NCI-H2107 treated with DMSO at 0.1 percent for 48 hours (cell line): ENCODE data around the gene IFNE.
"Not testable (repeated sequence)": the region's sequence is repeated elsewhere in the genome, so short reads cannot be mapped to it uniquely, and the experiment has no call there.

ENCODE experiments used
- DNase-seq: peaks from one replicate; lab custom pipeline; 2025; ENCODE audit not compliant: unreplicated experiment; lab: John Stamatoyannopoulos, UW

Gene IFNE

GRCh38 chr9:21499912-21500311 is 17.8 kb upstream of the IFNE start:
- DNase-seq, result no peak

- no peak for DNase-seq
Measured at GRCh38 chr9:21491756-21492155, 9.6 kb upstream of the IFNE start.

GRCh38 chr9:21481470-21482056 is 550 bp downstream of the IFNE start:
- no peak for DNase-seq

DNA sequence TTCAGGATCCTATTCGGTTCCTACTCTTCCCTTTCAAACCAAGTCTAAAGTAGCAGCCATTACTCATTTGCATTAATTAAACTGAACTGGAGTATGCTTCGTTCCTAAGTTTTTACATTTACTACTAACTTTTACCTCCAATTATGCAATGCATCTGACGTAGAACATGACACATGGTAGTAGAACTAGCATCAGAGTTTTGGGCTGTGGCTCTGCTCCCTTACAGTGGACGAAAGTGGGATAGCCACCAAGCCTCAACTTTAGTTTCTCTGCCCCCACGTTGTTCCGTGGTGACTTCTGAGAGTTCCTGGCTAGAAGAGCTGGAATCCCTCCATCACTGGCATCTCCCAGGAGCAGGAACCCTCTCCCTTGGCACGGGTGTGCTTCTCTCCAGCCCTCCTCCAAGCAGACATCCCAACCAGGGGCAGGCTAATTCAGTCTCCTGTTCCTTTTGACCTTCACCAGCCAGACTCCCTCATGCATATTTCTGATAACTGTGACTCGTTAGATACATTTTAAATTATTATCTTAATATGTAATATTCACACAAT is 2.9 kb downstream of the IFNE start:
- DNase-seq, result no peak

GRCh38 chr9:21477466-21477865 is 4.6 kb downstream of the IFNE start:
- DNase-seq, result no peak

DNA sequence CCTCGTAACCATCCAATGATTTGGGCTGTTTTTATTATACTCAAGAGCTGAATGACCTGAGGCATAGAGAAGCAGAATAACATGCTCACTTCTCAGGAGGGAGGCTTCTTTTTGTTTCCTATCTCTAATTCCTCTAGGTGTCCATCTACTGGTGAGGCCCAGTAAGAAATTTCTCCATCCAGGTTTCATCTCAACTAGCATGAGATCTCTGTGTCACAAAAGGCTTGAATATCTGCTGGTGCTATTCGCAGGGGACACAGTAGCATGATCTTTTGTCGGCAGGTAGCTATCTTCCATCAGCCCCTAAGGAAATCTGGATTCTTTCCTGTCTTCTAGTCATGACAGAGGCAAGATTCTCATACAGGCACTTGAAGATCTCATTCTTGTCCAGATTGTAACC is 8.9 kb downstream of the IFNE start:
- DNase-seq, result no peak

- DNase-seq, result no peak
Measured at GRCh38 chr9:21470126-21470525, 12.0 kb downstream of the IFNE start.

GRCh38 chr9:21465859-21466518 is 16.1 kb downstream of the IFNE start:
- DNase-seq, result peak; percentile 2

GRCh38 chr9:21465138-21465537 is 17.0 kb downstream of the IFNE start:
- no peak for DNase-seq

- DNase-seq, result no peak
Measured at GRCh38 chr9:21461377-21461776, 20.7 kb downstream of the IFNE start.

DNA sequence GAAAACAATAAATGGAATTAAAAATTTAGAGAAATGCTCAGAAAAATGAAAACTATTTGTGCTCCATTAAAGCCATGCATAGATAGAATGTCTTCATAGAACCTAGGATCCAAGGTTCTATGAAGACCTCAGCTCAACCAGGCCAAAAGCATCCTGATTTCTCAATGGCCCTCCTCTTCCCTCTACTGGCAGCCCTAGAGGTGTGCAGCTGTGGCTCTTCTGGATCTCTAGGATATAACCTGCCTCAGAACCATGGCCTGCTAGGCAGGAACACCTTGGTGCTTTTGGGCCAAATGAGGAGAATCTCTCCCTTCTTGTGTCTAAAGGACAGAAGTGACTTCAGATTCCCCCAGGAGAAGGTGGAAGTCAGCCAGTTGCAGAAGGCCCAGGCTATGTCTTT is 26.8 kb downstream of the IFNE start:
- DNase-seq, result no peak

GRCh38 chr9:21454149-21454548 is 28.0 kb downstream of the IFNE start:
- no peak for DNase-seq

DNA sequence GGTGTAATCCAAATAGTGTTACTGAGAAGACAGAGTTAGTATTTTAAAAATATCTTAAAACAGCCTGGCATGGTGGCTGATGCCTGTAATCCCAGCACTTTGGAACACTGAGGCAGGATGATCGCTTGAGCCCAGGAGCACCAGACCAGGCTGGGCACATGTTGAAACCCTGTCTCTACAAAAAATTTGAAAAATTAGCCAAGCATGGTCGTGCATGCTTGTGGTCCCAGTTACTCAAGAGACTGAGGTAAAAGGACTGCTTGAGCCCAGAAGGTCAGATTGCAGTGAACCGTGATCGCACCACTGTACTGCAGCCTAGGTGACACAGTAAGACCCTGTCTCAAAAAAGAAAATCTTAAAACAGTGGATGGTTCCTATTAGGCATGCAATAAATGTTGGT is 29.4 kb downstream of the IFNE start:
- DNase-seq, result no peak

- no peak for DNase-seq
Measured at GRCh38 chr9:21450733-21451394, 31.2 kb downstream of the IFNE start.

DNA sequence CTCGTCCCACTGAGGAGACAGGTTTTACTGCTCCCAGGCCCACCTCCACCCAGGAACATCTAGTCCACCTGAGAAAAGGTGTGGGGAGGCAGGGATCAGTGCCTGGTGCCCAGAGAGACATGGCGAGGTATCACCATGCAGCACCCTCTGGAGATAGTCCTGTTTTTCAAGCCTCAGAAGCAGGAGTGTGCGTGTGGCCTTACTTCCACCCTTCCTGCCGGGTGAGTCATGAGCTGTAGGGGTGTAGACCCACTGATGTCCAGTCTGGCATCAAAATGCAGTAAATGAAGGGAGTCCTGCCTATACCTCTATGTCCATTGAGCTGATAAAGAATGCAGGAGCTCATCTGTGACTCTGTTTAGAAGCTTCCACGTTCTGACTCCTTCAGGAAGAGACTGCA is 32.8 kb downstream of the IFNE start:
- DNase-seq, result not testable (repeated sequence)

- DNase-seq, result no peak
Measured at GRCh38 chr9:21443849-21444625, 38.1 kb downstream of the IFNE start.

- no peak for DNase-seq
Measured at GRCh38 chr9:21440139-21440538, 42.0 kb downstream of the IFNE start, which contains the start of gene IFNA1. Gene IFNA1, plus strand, starts transcription at chr9:21440439. Its CDS starts 69 bp downstream, at chr9:21440508.

- DNase-seq, result not testable (repeated sequence)
Measured at GRCh38 chr9:21435015-21435383, 47.1 kb downstream of the IFNE start.

DNA sequence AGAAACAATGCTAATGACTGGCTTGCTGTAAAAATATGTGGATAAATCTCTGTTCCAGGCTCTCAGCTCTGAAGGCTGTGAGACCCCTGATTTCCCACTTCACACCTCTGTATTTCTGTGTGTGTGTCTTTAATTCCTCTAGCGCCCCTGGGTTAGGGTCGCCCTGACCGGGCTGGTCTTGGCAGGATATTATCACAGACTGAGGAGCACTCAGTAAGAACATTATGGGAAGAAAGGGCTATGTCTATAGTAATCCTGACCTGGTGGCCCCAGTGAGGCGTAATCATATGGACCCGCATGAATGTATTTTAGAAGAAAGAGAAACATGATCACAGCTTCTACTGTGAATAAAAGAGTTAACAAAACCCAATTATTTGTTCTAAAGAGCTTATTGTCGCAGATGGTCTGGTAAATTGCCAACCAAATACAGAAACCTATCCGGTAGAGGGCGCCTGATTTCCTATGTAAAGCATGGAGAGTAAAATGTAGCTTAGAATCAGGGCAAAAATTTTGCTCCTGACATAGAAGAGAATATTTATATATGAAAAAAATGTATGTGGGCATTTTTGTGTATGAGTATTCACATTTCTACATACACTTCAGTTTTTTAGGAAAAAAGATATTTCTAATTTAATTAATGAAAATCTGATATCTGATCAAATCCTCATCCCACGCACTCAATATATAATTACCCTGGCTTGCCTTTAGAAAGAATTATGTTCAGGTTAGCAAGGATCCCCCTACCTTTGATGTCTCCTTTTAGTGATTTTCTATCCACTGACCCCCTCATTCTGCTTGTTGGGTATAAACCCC is 47.7 kb downstream of the IFNE start:
- DNase-seq, result peak; percentile 19

- DNase-seq, result no peak
Measured at GRCh38 chr9:21432672-21433425, 49.3 kb downstream of the IFNE start.
